Lower leg skin (tissue), 4 donors: ENCODE measurements around the gene TUT1. TPM values are rescaled to one million over a fixed set of nuclear protein-coding genes. Genes with fewer than 3 reads are reported as not detected.

Experiments
- DNase-seq, 2 donors: peaks; one replicate each; pipeline ENCODE4 v3.0.0-alpha.2; 2019; ENCODE audit warnings: low spot score in 2 of 2
- H3K4me3 ChIP-seq: fragments of 200-600 bp; sonication (generic); 2 replicates; pipeline ENCODE4 v1.5.1; 2017; ENCODE audit warnings: mild to moderate bottlenecking, low read depth; ENCODE audit not compliant: poor library complexity, severe bottlenecking
- CTCF ChIP-seq, 3 donors: fragments of 450-650 bp; IDR thresholded peaks; one replicate each; pipeline ENCODE4 v1.5.1; 2016; ENCODE audit warnings: antibody characterized with exemption in 3 of 3, mild to moderate bottlenecking in 3 of 3, moderate library complexity in 2 of 3
- POLR2A ChIP-seq, 2 donors: fragments of 450-650 bp; IDR thresholded peaks; one replicate each; pipeline ENCODE4 v1.6.1; 2016 to 2017; ENCODE audit warnings: antibody characterized with exemption in 2 of 2, mild to moderate bottlenecking in 1 of 2, moderate library complexity in 1 of 2
- WGBS, 2 donors: methylation state at CpG; one replicate each; pipeline ENCODE4 v1.1.5; 2018; 5-methylcytosine and 5-hydroxymethylcytosine counted together
- intact Hi-C: fragments of 100-400 bp; cut with DNase I; formaldehyde crosslinking; loops from one replicate; pipeline ENCODE4 v1.15.0; 2023; ENCODE audit warnings: low total_unique reads
- total RNA-seq, 4 donors: library from RNA; depleted of rRNA; stranded (reverse); fragments of >200 nt; gene quantifications; one replicate each; pipeline ENCODE4 v1.1.0, GENCODE V29; 2016

The TUT1 gene
- total RNA-seq, 4 donors from 2014 or later, result 11.0 to 29.8 (median 15.8) TPM

GRCh38 chr11:62605902-62606301 lies 14.6 kb upstream of the TUT1 start:
- intact Hi-C loops, result no loop called here
- no peak overlapping the region for H3K4me3 ChIP-seq
- DNase-seq, result no peak
- WGBS, 2 donors, result 87 to 92% methylated on average over 15 of the region's 15 CpGs
- TF ChIP-seq POLR2A (IDR thresholded peaks at IDR 0.05) (no peak), CTCF (IDR thresholded peaks at IDR 0.05) (no peak)

- WGBS, 2 donors, result 89 to 100% methylated on average over 4 to 6 of the region's 6 CpGs
- intact Hi-C loops, result no loop called here
- DNase-seq, result no peak
- H3K4me3 ChIP-seq, result no peak overlapping the region
- TF ChIP-seq CTCF (IDR thresholded peaks at IDR 0.05) (no peak), POLR2A (IDR thresholded peaks at IDR 0.05) (no peak)
Measured at GRCh38 chr11:62605467-62605866, 14.1 kb upstream of the TUT1 start.

GRCh38 chr11:62604460-62605120 lies 13.3 kb upstream of the TUT1 start:
- 81 to 84% methylated on average over 13 of the region's 13 CpGs for WGBS, 2 donors
- TF ChIP-seq CTCF (IDR thresholded peaks at IDR 0.05) (no peak), POLR2A (IDR thresholded peaks at IDR 0.05) (no peak)
- DNase-seq, result no peak
- no peak overlapping the region for H3K4me3 ChIP-seq
- intact Hi-C loops, result no loop called here

- WGBS, 2 donors, result 87 to 91% methylated on average over 8 of the region's 8 CpGs
- no peak for TF ChIP-seq CTCF (IDR thresholded peaks at IDR 0.05)
- no peak for TF ChIP-seq POLR2A (IDR thresholded peaks at IDR 0.05)
- no peak for DNase-seq
- H3K4me3 ChIP-seq, result no peak overlapping the region
- intact Hi-C loops, result no loop called here
Measured at GRCh38 chr11:62603776-62604299, 12.5 kb upstream of the TUT1 start.

GRCh38 chr11:62603072-62603408 lies 11.7 kb upstream of the TUT1 start:
- WGBS, 2 donors, result 9 to 37% methylated on average over 13 of the region's 13 CpGs
- DNase-seq, result no peak
- H3K4me3 ChIP-seq, result peak overlapping the region; percentile 35
- intact Hi-C loops, result no loop called here
- TF ChIP-seq CTCF (IDR thresholded peaks at IDR 0.05) (no peak), POLR2A (IDR thresholded peaks at IDR 0.05) (no peak)
